K562 (cell line): ENCODE results near the gene BCAS2. TPM values are rescaled to one million over a fixed set of nuclear protein-coding genes. Genes with fewer than 3 reads are reported as not detected.
A peak's percentile ranks its signal among the peaks of the same experiment; 100 is the strongest.

Experiments used
- AFF1 ChIP-seq, 2 experiments: fragments of 450-650 bp; IDR thresholded peaks; 2 replicates each; pipeline ENCODE4 v1.6.1; 2018; ENCODE audit warnings: mild to moderate bottlenecking in 2 of 2, low read depth in 1 of 2; ENCODE audit not compliant: partially characterized antibody in 2 of 2
- BRF2 ChIP-seq: IDR thresholded peaks from 3 replicates; pipeline ENCODE4 v1.6.1; 2011; ENCODE audit warnings: borderline replicate concordance, mild to moderate bottlenecking; ENCODE audit not compliant: insufficient read length, insufficient read depth
- HDAC6 ChIP-seq: IDR thresholded peaks from 2 replicates; pipeline ENCODE4 v1.6.1; 2012; ENCODE audit warnings: low read depth, mild to moderate bottlenecking, control low read depth, inconsistent platforms, low read length, moderate library complexity
- HES1 ChIP-seq: fragments of 450-650 bp; IDR thresholded peaks from 2 replicates; pipeline ENCODE4 v1.6.1; 2016; ENCODE audit warnings: low read depth, mild to moderate bottlenecking, moderate library complexity
- HMBOX1 ChIP-seq: sonication (generic); IDR thresholded peaks from 2 replicates; pipeline ENCODE4 v1.6.1; 2016
- PCBP1 ChIP-seq: fragments of 200-400 bp; formaldehyde crosslinking; IDR thresholded peaks from 2 replicates; pipeline ENCODE4 v1.6.1; 2018; ENCODE audit warnings: mild to moderate bottlenecking, low read depth, low read length; ENCODE audit not compliant: poor library complexity, severe bottlenecking
- POLR2A ChIP-seq: fragments of 450-650 bp; conservative IDR thresholded peaks from 2 replicates; pipeline ENCODE4 v1.6.1; 2016
- POLR3A ChIP-seq: IDR thresholded peaks from 2 replicates; pipeline ENCODE4 v1.6.1; 2011; ENCODE audit warnings: borderline replicate concordance, mild to moderate bottlenecking, moderate library complexity; ENCODE audit not compliant: insufficient read length, insufficient read depth; ENCODE audit errors: extremely low read depth
- RFX1 ChIP-seq: fragments of 450-650 bp; IDR thresholded peaks from 2 replicates; pipeline ENCODE4 v1.6.1; 2016; ENCODE audit warnings: mild to moderate bottlenecking, moderate library complexity
- SIX5 ChIP-seq, 2 experiments: IDR thresholded peaks; 2 replicates each; pipeline ENCODE4 v1.6.1; 2011; ENCODE audit warnings: low read length in 2 of 2, borderline replicate concordance in 1 of 2, low read depth in 1 of 2, mild to moderate bottlenecking in 1 of 2, moderate library complexity in 1 of 2; ENCODE audit not compliant: insufficient read depth in 1 of 2
- SREBF2 ChIP-seq: sonication (generic); formaldehyde crosslinking; IDR thresholded peaks from 2 replicates; pipeline ENCODE4 v1.4.0; 2020; ENCODE audit warnings: mild to moderate bottlenecking, missing genetic modification reagents
- SRF ChIP-seq, 2 experiments: fragments of 250-450, 450-650 bp in 1 of 2; sonication (Bioruptor Pico) in 1 of 2; sonication (generic) in 1 of 2; formaldehyde crosslinking; IDR thresholded peaks; 2 replicates each; pipeline versions ENCODE4 v1.5.0 to v1.5.1; 2020 to 2022; ENCODE audit warnings: mild to moderate bottlenecking in 1 of 2, missing genetic modification reagents in 1 of 2
- TAF7 ChIP-seq: fragments of 450-650 bp; IDR thresholded peaks from 2 replicates; pipeline ENCODE4 v1.6.1; 2016; ENCODE audit warnings: missing genetic modification characterization, missing compliant biosample characterization
- TCF7L2 ChIP-seq: fragments of 150-350 bp; IDR thresholded peaks from 2 replicates; pipeline ENCODE4 v1.6.1; 2016; ENCODE audit warnings: low read depth, mild to moderate bottlenecking, low read length, moderate library complexity
- TFAP4 ChIP-seq: sonication (generic); formaldehyde crosslinking; IDR thresholded peaks from 2 replicates; pipeline ENCODE4 v1.8.0; 2022; ENCODE audit warnings: missing genetic modification reagents, mild to moderate bottlenecking, moderate library complexity, borderline replicate concordance
- ZBTB7A ChIP-seq: IDR thresholded peaks from 2 replicates; pipeline ENCODE4 v1.6.1; 2011; ENCODE audit warnings: low read depth, mild to moderate bottlenecking, low read length, moderate library complexity, borderline replicate concordance; ENCODE audit not compliant: control insufficient read depth
- ZNF3 ChIP-seq: fragments of 250-450 bp; sonication (Bioruptor Pico); IDR thresholded peaks from 2 replicates; pipeline ENCODE4 v1.5.0; 2021; ENCODE audit warnings: mild to moderate bottlenecking, moderate library complexity
- polyA plus RNA-seq, 8 experiments: library from polyadenylated mRNA; depleted of rRNA in 4 of 8; stranded (reverse) in 5 of 8; unstranded in 3 of 8; fragments of >200 nt; fragmentation: Nextera tagmentation in 2 of 8; fragmentation: Illumina TruSeq in 1 of 8; extraction: Ambion mirVana in 2 of 8; extraction: Trizol in 1 of 8; gene quantifications; 2 replicates each; pipeline versions ENCODE4 v1.2.1 to v1.2.3, GENCODE V29; 2011 to 2014; ENCODE audit warnings: inconsistent platforms in 1 of 8, missing spikeins in 1 of 8
- total RNA-seq, 7 experiments: library from RNA; depleted of rRNA in 6 of 7; stranded (reverse); fragments of >200 nt in 6 of 7; fragmentation: Illumina TruSeq in 2 of 7; extraction: Trizol in 2 of 7; gene quantifications; 2 replicates each; pipeline versions ENCODE4 v1.2.1 to v1.2.3, GENCODE V29; 2011 to 2021; ENCODE audit warnings: low replicate concordance in 1 of 7

The BCAS2 gene
- total and polyA plus RNA-seq, 9 of the 15 experiments (the other 6 are each of a cell fraction or from before 2014, with no cell fraction given), result 59.3 to 183 (median 81.1) TPM

- TF ChIP-seq SRF (CRISPR knock-in tag; IDR thresholded peaks at IDR 0.05) (peak in 1 of 2 experiments; percentile 20; a peak in 1 of 4 replicates), BRF2 (no peak), RFX1 (no peak), TAF7 (tag) (peak; percentile 80), HMBOX1 (no peak), POLR2A (peak; percentile 98), ZNF3 (CRISPR knock-in tag) (no peak), HDAC6 (no peak), PCBP1 (no peak), POLR3A (no peak), TFAP4 (CRISPR knock-in tag) (peak; percentile 53), SIX5 (IDR thresholded peaks at IDR 0.05; ENCODE audit: borderline replicate concordance in 1 of 2, insufficient read depth in 1 of 2, low read depth in 1 of 2, low read length in 2 of 2) (peak; percentile 20 to 42; a peak in 2 of 4 replicates), ZBTB7A (no peak), TCF7L2 (no peak), SREBF2 (CRISPR knock-in tag) (no peak), AFF1 (IDR thresholded peaks at IDR 0.05; ENCODE audit: low read depth in 1 of 2, partially characterized antibody in 2 of 2) (peak in 1 of 2 experiments; percentile 65), HES1 (no peak)
Observed at GRCh38 chr1:114581335-114582287, at the start of gene BCAS2 (continued).
